ENCODE measurements around the gene TCN2. TPM values are rescaled to one million over a fixed set of nuclear protein-coding genes. Genes with fewer than 3 reads are reported as not detected.
A peak's percentile ranks its signal among the peaks of the same experiment; 100 is the strongest.

TCN2 gene
- total RNA-seq, 1 donor from 2014 or later = 22.3 TPM

- TF ChIP-seq CTCF (IDR thresholded peaks at IDR 0.05; ENCODE audit: unreplicated experiment) = no peak
- H3K9me3 Mint-ChIP-seq (ENCODE audit: low read depth) = no peaks in the 10 kb centered on the region
- no peak for DNase-seq (ENCODE audit: low spot score, unreplicated experiment)
- H3K4me3 Mint-ChIP-seq (ENCODE audit: low read depth) = peak overlapping the region; percentile 77
- H3K27ac Mint-ChIP-seq = peak overlapping the region; percentile 95
- H3K36me3 Mint-ChIP-seq (ENCODE audit: insufficient read depth) = peaks cover 1% of the 10 kb centered on the region
- H3K4me1 Mint-ChIP-seq (ENCODE audit: low read depth) = peaks cover 21% of the 10 kb centered on the region
- H3K27me3 Mint-ChIP-seq = no peaks in the 10 kb centered on the region
Observed at GRCh38 chr22:30607300-30607930, 441 bp downstream of the TCN2 start.

- H3K27me3 Mint-ChIP-seq = no peaks in the 10 kb centered on the region
- peak overlapping the region; percentile 77 for H3K4me3 Mint-ChIP-seq (ENCODE audit: low read depth)
- peak overlapping the region; percentile 95 for H3K27ac Mint-ChIP-seq
- DNase-seq (ENCODE audit: low spot score, unreplicated experiment) = no peak
- H3K36me3 Mint-ChIP-seq (ENCODE audit: insufficient read depth) = peaks cover 1% of the 10 kb centered on the region
- H3K9me3 Mint-ChIP-seq (ENCODE audit: low read depth) = no peaks in the 10 kb centered on the region
- no peak for TF ChIP-seq CTCF (IDR thresholded peaks at IDR 0.05; ENCODE audit: unreplicated experiment)
- peaks cover 21% of the 10 kb centered on the region for H3K4me1 Mint-ChIP-seq (ENCODE audit: low read depth)
Observed at GRCh38 chr22:30607939-30608338, 965 bp downstream of the TCN2 start.

- Mint-ChIP-seq H3K4me1 (ENCODE audit: low read depth) (peaks cover 16% of the 10 kb centered on the region), H3K27ac (peak overlapping the region; percentile 35), H3K27me3 (no peaks in the 10 kb centered on the region), H3K4me3 (ENCODE audit: low read depth) (peak overlapping the region; percentile 22), H3K9me3 (ENCODE audit: low read depth) (no peaks in the 10 kb centered on the region), H3K36me3 (ENCODE audit: insufficient read depth) (peaks cover 4% of the 10 kb centered on the region)
- no peak for DNase-seq (ENCODE audit: low spot score, unreplicated experiment)
- TF ChIP-seq CTCF (IDR thresholded peaks at IDR 0.05; ENCODE audit: unreplicated experiment) = no peak
Observed at GRCh38 chr22:30609260-30610185, 2.5 kb downstream of the TCN2 start.

- no peak for DNase-seq (ENCODE audit: low spot score, unreplicated experiment)
- Mint-ChIP-seq H3K4me1 (ENCODE audit: low read depth) (peaks cover 16% of the 10 kb centered on the region), H3K4me3 (ENCODE audit: low read depth) (no peak overlapping the region), H3K27me3 (no peaks in the 10 kb centered on the region), H3K27ac (no peak overlapping the region), H3K9me3 (ENCODE audit: low read depth) (no peaks in the 10 kb centered on the region), H3K36me3 (ENCODE audit: insufficient read depth) (peaks cover 4% of the 10 kb centered on the region)
- TF ChIP-seq CTCF (IDR thresholded peaks at IDR 0.05; ENCODE audit: unreplicated experiment) = no peak
Observed at GRCh38 chr22:30610299-30610698, 3.3 kb downstream of the TCN2 start.

- Mint-ChIP-seq H3K4me1 (ENCODE audit: low read depth) (peaks cover 10% of the 10 kb centered on the region), H3K27ac (no peak overlapping the region), H3K27me3 (no peaks in the 10 kb centered on the region), H3K36me3 (ENCODE audit: insufficient read depth) (peaks cover 9% of the 10 kb centered on the region), H3K9me3 (ENCODE audit: low read depth) (no peaks in the 10 kb centered on the region), H3K4me3 (ENCODE audit: low read depth) (no peak overlapping the region)
- DNase-seq (ENCODE audit: low spot score, unreplicated experiment) = no peak
- TF ChIP-seq CTCF (IDR thresholded peaks at IDR 0.05; ENCODE audit: unreplicated experiment) = no peak
Observed at GRCh38 chr22:30611197-30611596, 4.2 kb downstream of the TCN2 start.
